ENCODE measurements around the gene PMEPA1.

Gene PMEPA1

GRCh38 chr20:57616143-57616951, 93.5 kb downstream of the PMEPA1 start:
- no peaks in the 10 kb centered on the region for H3K9me3 ChIP-seq (ENCODE audit: control insufficient read depth, insufficient read depth, low read depth, low read length)
- no peak overlapping the region for H3K4me3 ChIP-seq (ENCODE audit: low read depth, low read length)
- no peak overlapping the region for H3K27ac ChIP-seq (ENCODE audit: extremely low read depth, low read depth, low read length)
- ChIA-PET POLR2A (no interaction called here), CTCF (interaction anchor here (0.6 to 0.7 kb wide), 2 partner anchors 10 to 20 kb away, joined by 3 to 4 read pairs; no protein-coding TSS in a partner anchor)
- TF ChIP-seq, protein P1, sequence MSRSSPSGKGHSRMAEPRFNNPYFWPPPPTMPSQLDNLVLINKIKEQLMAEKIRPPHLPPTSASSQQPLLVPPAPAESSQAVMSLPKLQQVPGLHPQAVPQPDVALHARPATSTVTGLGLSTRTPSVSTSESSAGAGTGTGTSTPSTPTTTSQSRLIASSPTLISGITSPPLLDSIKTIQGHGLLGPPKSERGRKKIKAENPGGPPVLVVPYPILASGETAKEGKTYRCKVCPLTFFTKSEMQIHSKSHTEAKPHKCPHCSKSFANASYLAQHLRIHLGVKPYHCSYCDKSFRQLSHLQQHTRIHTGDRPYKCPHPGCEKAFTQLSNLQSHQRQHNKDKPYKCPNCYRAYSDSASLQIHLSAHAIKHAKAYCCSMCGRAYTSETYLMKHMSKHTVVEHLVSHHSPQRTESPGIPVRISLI (tag by site-specific recombination; IDR thresholded peaks at IDR 0.05) = no peak
- no peak for TF ChIP-seq ZBTB17 (tag by site-specific recombination; IDR thresholded peaks at IDR 0.05)
- TF ChIP-seq ZNF354C (tag by site-specific recombination; IDR thresholded peaks at IDR 0.05; ENCODE audit: borderline replicate concordance, low read depth) = no peak
- TF ChIP-seq ZNF239 (tag by site-specific recombination; IDR thresholded peaks at IDR 0.05) = no peak
- no peak for TF ChIP-seq ZNF561 (tag by site-specific recombination; IDR thresholded peaks at IDR 0.05; ENCODE audit: borderline replicate concordance)
- TF ChIP-seq ZNF571 (tag by site-specific recombination; IDR thresholded peaks at IDR 0.05) = no peak
- TF ChIP-seq SP2 (tag by site-specific recombination; IDR thresholded peaks at IDR 0.05) = no peak
- no peak for TF ChIP-seq ZNF654 (tag by site-specific recombination; IDR thresholded peaks at IDR 0.05; ENCODE audit: low read depth)
- no peak for TF ChIP-seq ZNF792 (tag by site-specific recombination; IDR thresholded peaks at IDR 0.05)
- peaks cover 3% of the 10 kb centered on the region; the same call in 1 of the 2 replicates for H3K4me1 ChIP-seq (ENCODE audit: control insufficient read depth, insufficient read depth, low read length)
- no peaks in the 10 kb centered on the region for H3K36me3 ChIP-seq (ENCODE audit: control insufficient read depth in 2 of 2, insufficient read depth in 1 of 2, low read length in 2 of 2)

DNA sequence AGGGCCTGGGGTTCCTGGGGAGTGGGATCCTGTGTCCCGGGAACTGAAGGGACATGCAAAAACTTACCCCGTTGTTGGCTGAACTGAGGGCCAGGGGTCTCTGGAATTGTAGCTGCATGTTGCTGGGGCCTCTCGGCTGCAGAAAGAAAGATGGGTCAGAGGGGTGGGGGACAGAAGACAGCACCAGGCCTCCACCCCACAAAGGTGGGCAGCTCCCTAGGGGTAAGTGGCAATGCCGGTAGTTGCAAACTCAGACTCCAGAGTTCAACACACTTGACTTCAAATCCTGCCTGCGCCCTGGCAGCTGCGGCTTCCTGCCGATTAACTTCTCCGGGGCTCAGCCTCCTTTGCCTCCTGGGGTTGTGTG, 94.4 kb downstream of the PMEPA1 start:
- CTCF ChIA-PET = interaction anchor here (0.8 kb wide), 1 partner anchor 102 kb away, joined by 3 read pairs; no protein-coding TSS in a partner anchor
- no peaks in the 10 kb centered on the region for H3K36me3 ChIP-seq (ENCODE audit: control insufficient read depth in 2 of 2, insufficient read depth in 1 of 2, low read length in 2 of 2)
- peaks cover 3% of the 10 kb centered on the region; the same call in 1 of the 2 replicates for H3K4me1 ChIP-seq (ENCODE audit: control insufficient read depth, insufficient read depth, low read length)
- no peaks in the 10 kb centered on the region for H3K9me3 ChIP-seq (ENCODE audit: control insufficient read depth, insufficient read depth, low read depth, low read length)
- no peak overlapping the region for H3K4me3 ChIP-seq (ENCODE audit: low read depth, low read length)
- POLR2A ChIA-PET = no interaction called here
- TF ChIP-seq ZNF426 (tag by site-specific recombination; IDR thresholded peaks at IDR 0.05) (no peak), ZNF596 (tag by site-specific recombination; IDR thresholded peaks at IDR 0.05) (no peak), HOXD13 (CRISPR knock-in tag; IDR thresholded peaks at IDR 0.05; ENCODE audit: borderline replicate concordance) (no peak), SCRT1 (tag by site-specific recombination; IDR thresholded peaks at IDR 0.05; ENCODE audit: borderline replicate concordance) (no peak), ZBTB8A (tag by site-specific recombination; IDR thresholded peaks at IDR 0.05) (no peak), ZNF624 (tag by site-specific recombination; IDR thresholded peaks at IDR 0.05) (no peak)
- H3K27ac ChIP-seq (ENCODE audit: extremely low read depth, low read depth, low read length) = no peak overlapping the region

DNA sequence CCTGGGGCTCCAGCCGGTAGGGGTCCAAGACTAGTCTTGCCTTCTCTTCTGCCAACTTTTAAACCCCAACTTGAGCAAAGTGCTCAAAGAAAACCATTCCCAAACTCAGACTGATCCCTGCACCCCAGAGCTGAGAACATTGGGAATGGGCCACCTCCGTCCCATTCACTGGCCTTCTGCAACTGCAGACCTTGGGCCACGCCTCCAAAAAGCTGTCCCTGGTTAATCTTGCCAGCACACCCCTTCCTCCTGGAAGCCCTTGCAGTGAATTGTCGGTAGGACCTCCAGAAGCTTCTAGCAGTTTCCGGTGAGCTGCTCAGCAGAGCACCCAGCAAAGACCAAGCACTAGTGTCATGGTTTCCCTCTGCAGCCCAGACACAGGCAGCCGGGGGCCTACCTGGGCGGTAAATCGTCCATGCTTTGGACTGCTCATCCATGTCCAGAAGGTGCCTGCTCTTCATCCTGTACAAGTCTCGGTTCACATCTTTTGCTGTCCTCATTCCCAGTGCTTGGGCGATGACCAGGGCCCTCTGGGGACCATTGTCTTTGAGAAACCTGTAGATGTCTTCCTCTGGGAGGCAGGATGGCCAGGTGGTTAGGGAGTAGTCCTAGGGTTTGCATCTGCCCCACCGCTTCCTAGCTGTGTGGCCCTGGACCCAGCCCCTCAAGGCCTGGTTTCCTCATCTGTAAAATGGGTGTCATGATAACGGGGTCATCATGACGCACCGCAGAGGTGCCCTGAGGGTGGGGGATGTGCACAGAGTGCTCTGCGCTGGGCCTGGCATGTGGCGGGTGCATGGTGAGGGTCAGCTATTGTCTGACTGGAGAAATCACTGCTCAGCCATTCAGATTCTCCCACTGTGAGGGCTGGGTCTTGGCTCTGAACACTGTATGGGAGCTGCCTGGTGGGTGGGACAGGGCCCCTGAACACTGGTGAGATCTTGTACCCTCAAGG, 95.0 kb downstream of the PMEPA1 start:
- H3K4me3 ChIP-seq (ENCODE audit: low read depth, low read length) = no peak overlapping the region
- peaks cover 3% of the 10 kb centered on the region; the same call in 1 of the 2 replicates for H3K4me1 ChIP-seq (ENCODE audit: control insufficient read depth, insufficient read depth, low read length)
- ChIA-PET CTCF (interaction anchor here (0.8 to 0.9 kb wide), 2 partner anchors 19 to 101 kb away, joined by 3 to 4 read pairs; no protein-coding TSS in a partner anchor), POLR2A (no interaction called here)
- no peaks in the 10 kb centered on the region for H3K36me3 ChIP-seq (ENCODE audit: control insufficient read depth in 2 of 2, insufficient read depth in 1 of 2, low read length in 2 of 2)
- TF ChIP-seq ZNF701 (tag by site-specific recombination; IDR thresholded peaks at IDR 0.05) = no peak
- no peaks in the 10 kb centered on the region for H3K9me3 ChIP-seq (ENCODE audit: control insufficient read depth, insufficient read depth, low read depth, low read length)
- H3K27ac ChIP-seq (ENCODE audit: extremely low read depth, low read depth, low read length) = no peak overlapping the region
